NCI-H1436 (cell line): ENCODE results near the gene SAMD4A.

Experiments
- DNase-seq: peaks from one replicate; lab custom pipeline; 2025; lab: John Stamatoyannopoulos, UW

SAMD4A gene

GRCh38 chr14:54708161-54708560, 141.2 kb downstream of the SAMD4A start:
- no peak for DNase-seq

GRCh38 chr14:54708982-54709381, 142.1 kb downstream of the SAMD4A start:
- no peak for DNase-seq

- no peak for DNase-seq
Observed at GRCh38 chr14:54709444-54709843, 142.5 kb downstream of the SAMD4A start.

GRCh38 chr14:54709867-54710266, 142.9 kb downstream of the SAMD4A start:
- no peak for DNase-seq

- no peak for DNase-seq
Observed at GRCh38 chr14:54711312-54711711, 144.4 kb downstream of the SAMD4A start.

GRCh38 chr14:54711812-54712464, 145.0 kb downstream of the SAMD4A start:
- no peak for DNase-seq

- no peak for DNase-seq
Observed at GRCh38 chr14:54712465-54713200, 145.7 kb downstream of the SAMD4A start.

- DNase-seq: no peak
Observed at GRCh38 chr14:54713379-54713778, 146.5 kb downstream of the SAMD4A start.

- no peak for DNase-seq
Observed at GRCh38 chr14:54715239-54715638, 148.3 kb downstream of the SAMD4A start.

- no peak for DNase-seq
Observed at GRCh38 chr14:54715811-54716210, 148.9 kb downstream of the SAMD4A start.

- DNase-seq: no peak
Observed at GRCh38 chr14:54716862-54717261, 149.9 kb downstream of the SAMD4A start.

GRCh38 chr14:54718046-54718445, 151.1 kb downstream of the SAMD4A start:
- no peak for DNase-seq

GRCh38 chr14:54719406-54719805, 152.5 kb downstream of the SAMD4A start:
- no peak for DNase-seq

GRCh38 chr14:54722791-54723432, 156.0 kb downstream of the SAMD4A start:
- no peak for DNase-seq

GRCh38 chr14:54724123-54724522, 157.2 kb downstream of the SAMD4A start:
- no peak for DNase-seq

- DNase-seq: no peak
Observed at GRCh38 chr14:54724676-54725325, 157.9 kb downstream of the SAMD4A start.

- no peak for DNase-seq
Observed at GRCh38 chr14:54725998-54726397, 159.1 kb downstream of the SAMD4A start.

- DNase-seq: no peak
Observed at GRCh38 chr14:54727929-54728328, 161.0 kb downstream of the SAMD4A start.

- no peak for DNase-seq
Observed at GRCh38 chr14:54728700-54729527, 162.0 kb downstream of the SAMD4A start.

- DNase-seq: no peak
Observed at GRCh38 chr14:54730156-54730961, 163.4 kb downstream of the SAMD4A start.

- no peak for DNase-seq
Observed at GRCh38 chr14:54734966-54735365, 168.0 kb downstream of the SAMD4A start.
